Transverse colon (tissue), 4 donors: ENCODE data around the gene PEAR1. TPM values are rescaled to one million over a fixed set of nuclear protein-coding genes. Genes with fewer than 3 reads are reported as not detected.

Experiments used
- DNase-seq: peaks from one replicate; pipeline ENCODE4 v3.0.0-alpha.2; 2019
- H3K27ac ChIP-seq, 4 donors: fragments of 200-600 bp; sonication (generic); 2 replicates each; pipeline ENCODE4 v1.5.1; 2016 to 2018; ENCODE audit warnings: inconsistent platforms in 4 of 4
- H3K27me3 ChIP-seq: fragments of 200-600 bp; sonication (generic); 2 replicates; pipeline ENCODE4 v1.5.1; 2017; ENCODE audit warnings: inconsistent platforms
- H3K36me3 ChIP-seq, 4 donors: fragments of 200-600 bp; sonication (generic); 2 replicates each; pipeline ENCODE4 v1.5.1; 2017 to 2019; ENCODE audit warnings: inconsistent platforms in 4 of 4
- H3K4me1 ChIP-seq, 4 donors: fragments of 200-600 bp; sonication (generic); 2 replicates each; pipeline ENCODE4 v1.5.1; 2017 to 2020; ENCODE audit warnings: inconsistent platforms in 4 of 4
- H3K4me3 ChIP-seq, 4 donors: fragments of 200-600 bp; sonication (generic); 1 replicate in 1 of 4; 2 replicates in 3 of 4; pipeline versions ENCODE4 v1.5.1 to v1.6.1; 2017 to 2019; ENCODE audit warnings: inconsistent platforms in 4 of 4
- H3K9me3 ChIP-seq, 2 donors: fragments of 200-600 bp; sonication (generic); 2 replicates each; pipeline ENCODE4 v1.5.1; 2017 to 2019; ENCODE audit warnings: inconsistent platforms in 2 of 2
- EP300 ChIP-seq: sonication (generic); formaldehyde crosslinking; IDR thresholded peaks from one replicate; pipeline ENCODE4 v1.6.1; 2017; ENCODE audit warnings: antibody characterized with exemption, low read depth
- POLR2A ChIP-seq: fragments of 450-650 bp; IDR thresholded peaks from one replicate; pipeline ENCODE4 v1.6.1; 2016; ENCODE audit warnings: antibody characterized with exemption, mild to moderate bottlenecking, moderate library complexity
- POLR2AphosphoS5 ChIP-seq, 3 donors: sonication (generic); formaldehyde crosslinking; IDR thresholded peaks; one replicate each; pipeline ENCODE4 v1.6.1; 2016; ENCODE audit warnings: antibody characterized with exemption in 3 of 3
- WGBS, 2 donors: methylation state at CpG; one replicate each; pipeline ENCODE4 v1.1.5; 2018; ENCODE audit warnings: low coverage in 1 of 2; 5-methylcytosine and 5-hydroxymethylcytosine counted together
- in situ Hi-C, 4 donors: fragments of 200-750 bp; cut with MboI; loops; one replicate each; pipeline versions ENCODE4 v1.15.0 to v1.15.1; 2017; ENCODE audit warnings: low sequenced_read_pairs in 3 of 4, low pct_ligation_motif_present in 1 of 4, low pct_unique_long_range_greater_than_20kb in 1 of 4
- intact Hi-C: fragments of 100-400 bp; cut with DNase I; formaldehyde crosslinking; loops from one replicate; pipeline ENCODE4 v1.15.1; 2023; ENCODE audit warnings: low total_unique reads
- total RNA-seq, 4 donors: library from RNA; depleted of rRNA; stranded (reverse); fragments of >200 nt; gene quantifications; one replicate each; pipeline ENCODE4 v1.1.0, GENCODE V29; 2016
- TF ChIP-seq, protein P1 (sequence below), 5 experiments: fragments of 200-600 bp in 3 of 5; fragments of 450-650 bp in 2 of 5; sonication (generic) in 3 of 5; IDR thresholded peaks; 1 replicate in 2 of 5; 2 replicates in 3 of 5; pipeline ENCODE4 v1.5.1; 2016 to 2017; ENCODE audit warnings: antibody characterized with exemption in 5 of 5, inconsistent platforms in 3 of 5, mild to moderate bottlenecking in 2 of 5, moderate library complexity in 1 of 5

The PEAR1 gene
- total RNA-seq, 4 donors from 2014 or later, result 1.8 to 5.6 (median 3.7) TPM

- no peak overlapping the region for H3K27ac ChIP-seq
- intact Hi-C loops (no loop called here), in situ Hi-C loops (no loop called here)
- no peaks in the 10 kb centered on the region for H3K36me3 ChIP-seq
- WGBS, 2 donors, result 77% methylated on average over 3 of the region's 3 CpGs; no CpG with 5 or more reads in 1 of the 2 donors
- no peak for DNase-seq
- peaks cover 48% of the 10 kb centered on the region for H3K27me3 ChIP-seq
- no peak overlapping the region for H3K4me3 ChIP-seq
- H3K9me3 ChIP-seq, result no peaks in the 10 kb centered on the region
- TF ChIP-seq, protein P1, sequence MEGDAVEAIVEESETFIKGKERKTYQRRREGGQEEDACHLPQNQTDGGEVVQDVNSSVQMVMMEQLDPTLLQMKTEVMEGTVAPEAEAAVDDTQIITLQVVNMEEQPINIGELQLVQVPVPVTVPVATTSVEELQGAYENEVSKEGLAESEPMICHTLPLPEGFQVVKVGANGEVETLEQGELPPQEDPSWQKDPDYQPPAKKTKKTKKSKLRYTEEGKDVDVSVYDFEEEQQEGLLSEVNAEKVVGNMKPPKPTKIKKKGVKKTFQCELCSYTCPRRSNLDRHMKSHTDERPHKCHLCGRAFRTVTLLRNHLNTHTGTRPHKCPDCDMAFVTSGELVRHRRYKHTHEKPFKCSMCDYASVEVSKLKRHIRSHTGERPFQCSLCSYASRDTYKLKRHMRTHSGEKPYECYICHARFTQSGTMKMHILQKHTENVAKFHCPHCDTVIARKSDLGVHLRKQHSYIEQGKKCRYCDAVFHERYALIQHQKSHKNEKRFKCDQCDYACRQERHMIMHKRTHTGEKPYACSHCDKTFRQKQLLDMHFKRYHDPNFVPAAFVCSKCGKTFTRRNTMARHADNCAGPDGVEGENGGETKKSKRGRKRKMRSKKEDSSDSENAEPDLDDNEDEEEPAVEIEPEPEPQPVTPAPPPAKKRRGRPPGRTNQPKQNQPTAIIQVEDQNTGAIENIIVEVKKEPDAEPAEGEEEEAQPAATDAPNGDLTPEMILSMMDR (IDR thresholded peaks at IDR 0.05), result no peak
- TF ChIP-seq POLR2AphosphoS5 (IDR thresholded peaks at IDR 0.05) (no peak), POLR2A (no peak), EP300 (no peak)
- H3K4me1 ChIP-seq, result no peaks in the 10 kb centered on the region
Measured at GRCh38 chr1:156882543-156882942, 11.0 kb upstream of the PEAR1 start.

- no peak overlapping the region for H3K27ac ChIP-seq
- no peak overlapping the region for H3K4me3 ChIP-seq
- no peaks in the 10 kb centered on the region for H3K36me3 ChIP-seq
- H3K27me3 ChIP-seq, result peaks cover 50% of the 10 kb centered on the region
- H3K4me1 ChIP-seq, result no peaks in the 10 kb centered on the region
- in situ Hi-C loops, result no loop called here
- no peak for DNase-seq
- 61% methylated on average over 7 of the region's 7 CpGs; no CpG with 5 or more reads in 1 of the 2 donors for WGBS, 2 donors
- intact Hi-C loops, result no loop called here
- TF ChIP-seq EP300 (no peak), POLR2A (no peak), POLR2AphosphoS5 (IDR thresholded peaks at IDR 0.05) (no peak)
- TF ChIP-seq, protein P1 (IDR thresholded peaks at IDR 0.05), result no peak
- H3K9me3 ChIP-seq, result no peaks in the 10 kb centered on the region
Measured at GRCh38 chr1:156883919-156884318, 9.6 kb upstream of the PEAR1 start.

DNA sequence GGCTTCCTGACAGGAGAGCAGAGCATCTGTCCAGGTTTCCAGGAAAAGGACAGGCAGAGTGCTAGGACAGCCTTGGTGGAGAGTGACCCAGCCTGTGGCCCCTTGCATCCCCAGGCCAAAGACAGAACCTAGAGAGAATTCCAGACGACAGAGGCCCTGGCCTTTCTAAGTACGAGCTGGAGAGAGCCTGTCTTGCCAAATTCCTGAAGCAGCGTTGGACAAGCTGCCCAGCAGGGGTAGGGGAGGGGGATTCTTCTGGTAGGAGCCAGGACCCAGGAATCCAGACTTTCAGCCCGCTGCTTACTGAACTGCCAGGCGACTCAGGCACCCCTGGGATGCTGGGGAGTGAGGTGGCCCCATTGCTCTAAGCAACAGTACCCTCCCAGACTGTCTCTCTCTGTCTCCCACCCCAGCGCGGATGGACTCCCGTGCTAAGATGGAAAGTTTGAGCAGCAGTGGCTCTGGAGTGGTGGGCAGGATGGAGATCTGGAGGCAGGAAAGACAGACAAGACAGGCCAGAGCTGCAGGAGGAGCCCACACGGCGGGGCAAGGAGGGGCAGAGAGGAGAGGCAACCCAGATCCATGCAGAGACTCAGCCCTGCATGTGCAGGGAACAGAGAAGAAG lies 8.8 kb upstream of the PEAR1 start:
- intact Hi-C loops (no loop called here), in situ Hi-C loops (no loop called here)
- H3K4me1 ChIP-seq, result no peaks in the 10 kb centered on the region
- H3K27me3 ChIP-seq, result peaks cover 50% of the 10 kb centered on the region
- no peak overlapping the region for H3K27ac ChIP-seq
- WGBS, 2 donors, result 70% methylated on average over 10 of the region's 10 CpGs; no CpG with 5 or more reads in 1 of the 2 donors
- H3K9me3 ChIP-seq, result no peaks in the 10 kb centered on the region
- DNase-seq, result no peak
- no peak overlapping the region for H3K4me3 ChIP-seq
- TF ChIP-seq POLR2A (no peak), EP300 (no peak), POLR2AphosphoS5 (IDR thresholded peaks at IDR 0.05) (no peak)
- TF ChIP-seq, protein P1 (IDR thresholded peaks at IDR 0.05), result no peak
- no peaks in the 10 kb centered on the region for H3K36me3 ChIP-seq

DNA sequence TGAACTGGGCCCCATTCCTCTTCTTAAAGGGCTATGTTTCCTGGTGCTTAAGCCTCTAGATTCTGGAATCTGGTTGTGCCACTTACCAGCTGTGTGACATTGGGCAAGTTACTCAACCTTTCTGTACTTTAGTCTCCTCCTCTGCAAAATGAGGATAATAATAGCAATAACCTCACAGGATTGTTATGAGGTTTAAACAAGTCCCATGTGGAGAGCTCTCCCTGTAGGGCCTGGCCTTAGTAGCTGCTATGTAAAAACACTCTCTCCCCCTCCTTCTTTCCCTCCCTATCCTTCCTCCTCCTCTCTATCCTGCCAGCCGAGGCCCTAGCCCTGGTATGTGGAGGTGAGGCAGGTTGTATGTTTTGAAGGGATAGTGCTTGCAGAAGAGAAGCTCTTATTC lies 8.2 kb upstream of the PEAR1 start:
- TF ChIP-seq POLR2AphosphoS5 (IDR thresholded peaks at IDR 0.05) (no peak), EP300 (no peak), POLR2A (no peak)
- TF ChIP-seq, protein P1 (IDR thresholded peaks at IDR 0.05), result no peak
- in situ Hi-C loops (no loop called here), intact Hi-C loops (no loop called here)
- H3K27ac ChIP-seq, result no peak overlapping the region
- H3K27me3 ChIP-seq, result peaks cover 44% of the 10 kb centered on the region
- no peak for DNase-seq
- H3K9me3 ChIP-seq, result no peaks in the 10 kb centered on the region
- 38% methylated on average over 1 of the region's 1 CpG; no CpG with 5 or more reads in 1 of the 2 donors for WGBS, 2 donors
- no peaks in the 10 kb centered on the region for H3K4me1 ChIP-seq
- no peak overlapping the region for H3K4me3 ChIP-seq
- H3K36me3 ChIP-seq, result no peaks in the 10 kb centered on the region
